ENCODE measurements around the gene NUTM2F.
"Not testable (repeated sequence)": the region's sequence is repeated elsewhere in the genome, so short reads cannot be mapped to it uniquely, and the experiment has no call there.

DNA sequence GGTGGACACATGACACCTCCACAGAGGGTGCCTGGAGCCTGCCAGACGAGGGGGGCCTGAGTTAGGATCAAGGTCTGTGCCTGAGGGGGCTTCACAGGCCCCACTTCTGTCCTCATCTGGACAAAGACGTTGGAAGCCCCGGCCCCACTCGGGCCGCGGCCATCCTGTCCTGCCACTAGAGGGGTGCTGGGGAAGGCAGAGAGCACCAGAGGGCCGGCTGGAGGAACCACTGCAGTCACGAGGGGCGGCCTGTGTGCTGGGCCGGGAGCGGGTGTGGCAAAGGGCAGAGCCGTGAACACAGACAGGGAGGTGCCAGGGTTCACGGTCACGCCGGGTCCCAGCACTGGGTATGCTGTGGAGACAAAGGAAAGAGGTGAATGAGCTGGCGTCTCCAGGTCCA is 2.9 kb downstream of the NUTM2F start:
- TF ChIP-seq, protein P1, sequence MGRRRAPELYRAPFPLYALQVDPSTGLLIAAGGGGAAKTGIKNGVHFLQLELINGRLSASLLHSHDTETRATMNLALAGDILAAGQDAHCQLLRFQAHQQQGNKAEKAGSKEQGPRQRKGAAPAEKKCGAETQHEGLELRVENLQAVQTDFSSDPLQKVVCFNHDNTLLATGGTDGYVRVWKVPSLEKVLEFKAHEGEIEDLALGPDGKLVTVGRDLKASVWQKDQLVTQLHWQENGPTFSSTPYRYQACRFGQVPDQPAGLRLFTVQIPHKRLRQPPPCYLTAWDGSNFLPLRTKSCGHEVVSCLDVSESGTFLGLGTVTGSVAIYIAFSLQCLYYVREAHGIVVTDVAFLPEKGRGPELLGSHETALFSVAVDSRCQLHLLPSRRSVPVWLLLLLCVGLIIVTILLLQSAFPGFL (CRISPR knock-in tag; IDR thresholded peaks at IDR 0.05; ENCODE audit: borderline replicate concordance): not testable (repeated sequence)
- not testable (repeated sequence) for TF ChIP-seq SMAD3 (CRISPR knock-in tag; IDR thresholded peaks at IDR 0.05; ENCODE audit: borderline replicate concordance); ZNF263 (CRISPR knock-in tag; IDR thresholded peaks at IDR 0.05; ENCODE audit: low read depth)
- TF ChIP-seq, protein P2, sequence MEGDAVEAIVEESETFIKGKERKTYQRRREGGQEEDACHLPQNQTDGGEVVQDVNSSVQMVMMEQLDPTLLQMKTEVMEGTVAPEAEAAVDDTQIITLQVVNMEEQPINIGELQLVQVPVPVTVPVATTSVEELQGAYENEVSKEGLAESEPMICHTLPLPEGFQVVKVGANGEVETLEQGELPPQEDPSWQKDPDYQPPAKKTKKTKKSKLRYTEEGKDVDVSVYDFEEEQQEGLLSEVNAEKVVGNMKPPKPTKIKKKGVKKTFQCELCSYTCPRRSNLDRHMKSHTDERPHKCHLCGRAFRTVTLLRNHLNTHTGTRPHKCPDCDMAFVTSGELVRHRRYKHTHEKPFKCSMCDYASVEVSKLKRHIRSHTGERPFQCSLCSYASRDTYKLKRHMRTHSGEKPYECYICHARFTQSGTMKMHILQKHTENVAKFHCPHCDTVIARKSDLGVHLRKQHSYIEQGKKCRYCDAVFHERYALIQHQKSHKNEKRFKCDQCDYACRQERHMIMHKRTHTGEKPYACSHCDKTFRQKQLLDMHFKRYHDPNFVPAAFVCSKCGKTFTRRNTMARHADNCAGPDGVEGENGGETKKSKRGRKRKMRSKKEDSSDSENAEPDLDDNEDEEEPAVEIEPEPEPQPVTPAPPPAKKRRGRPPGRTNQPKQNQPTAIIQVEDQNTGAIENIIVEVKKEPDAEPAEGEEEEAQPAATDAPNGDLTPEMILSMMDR (IDR thresholded peaks at IDR 0.05): not testable (repeated sequence)
